Measurements from ENCODE around the gene CTBP2. TPM values are rescaled to one million over a fixed set of nuclear protein-coding genes. Genes with fewer than 3 reads are reported as not detected.
A peak's percentile ranks its signal among the peaks of the same experiment; 100 is the strongest.

The CTBP2 gene
- total RNA-seq = 120 TPM

GRCh38 chr10:125159932-125160855 lies at the start of gene CTBP2:
Gene CTBP2, minus strand, starts transcription at chr10:125160563.
- peak in 2 of 3 donors; percentile 62 to 65 for DNase-seq (ENCODE audit: low read depth in 2 of 3, low spot score in 2 of 3)

- DNase-seq (ENCODE audit: low read depth in 2 of 3, low spot score in 2 of 3) = no peak
These were observed 49.4 kb upstream of the CTBP2 start for GRCh38 chr10:125209591-125210355.

GRCh38 chr10:125208854-125209565 lies 48.6 kb upstream of the CTBP2 start:
- DNase-seq (ENCODE audit: low read depth in 2 of 3, low spot score in 2 of 3) = no peak

- DNase-seq (ENCODE audit: low read depth in 2 of 3, low spot score in 2 of 3) = no peak
These were observed 46.3 kb upstream of the CTBP2 start for GRCh38 chr10:125206623-125207022.

GRCh38 chr10:125205431-125205830 lies 45.1 kb upstream of the CTBP2 start:
- no peak for DNase-seq (ENCODE audit: low read depth in 2 of 3, low spot score in 2 of 3)

- no peak for DNase-seq (ENCODE audit: low read depth in 2 of 3, low spot score in 2 of 3)
These were observed 44.0 kb upstream of the CTBP2 start for GRCh38 chr10:125204400-125204799.

GRCh38 chr10:125203186-125203800 lies 42.9 kb upstream of the CTBP2 start:
- DNase-seq (ENCODE audit: low read depth in 2 of 3, low spot score in 2 of 3) = no peak

GRCh38 chr10:125201791-125202622 lies 41.6 kb upstream of the CTBP2 start:
- no peak for DNase-seq (ENCODE audit: low read depth in 2 of 3, low spot score in 2 of 3)

- DNase-seq (ENCODE audit: low read depth in 2 of 3, low spot score in 2 of 3) = peak in 2 of 3 donors; percentile 45 to 58
These were observed 40.8 kb upstream of the CTBP2 start for GRCh38 chr10:125201108-125201524.

- no peak for DNase-seq (ENCODE audit: low read depth in 2 of 3, low spot score in 2 of 3)
These were observed 40.0 kb upstream of the CTBP2 start for GRCh38 chr10:125200396-125200795.

GRCh38 chr10:125199270-125199669 lies 38.9 kb upstream of the CTBP2 start:
- DNase-seq (ENCODE audit: low read depth in 2 of 3, low spot score in 2 of 3) = no peak

- DNase-seq (ENCODE audit: low read depth in 2 of 3, low spot score in 2 of 3) = no peak
These were observed 34.5 kb upstream of the CTBP2 start for GRCh38 chr10:125194814-125195213.

- no peak for DNase-seq (ENCODE audit: low read depth in 2 of 3, low spot score in 2 of 3)
These were observed 33.0 kb upstream of the CTBP2 start for GRCh38 chr10:125193306-125193877.

- no peak for DNase-seq (ENCODE audit: low read depth in 2 of 3, low spot score in 2 of 3)
These were observed 32.3 kb upstream of the CTBP2 start for GRCh38 chr10:125192620-125193019.

- DNase-seq (ENCODE audit: low read depth in 2 of 3, low spot score in 2 of 3) = no peak
These were observed 31.6 kb upstream of the CTBP2 start for GRCh38 chr10:125192005-125192404.

- no peak for DNase-seq (ENCODE audit: low read depth in 2 of 3, low spot score in 2 of 3)
These were observed 30.6 kb upstream of the CTBP2 start for GRCh38 chr10:125190946-125191345.

- DNase-seq (ENCODE audit: low read depth in 2 of 3, low spot score in 2 of 3) = no peak
These were observed 30.1 kb upstream of the CTBP2 start for GRCh38 chr10:125190414-125190813.

- no peak for DNase-seq (ENCODE audit: low read depth in 2 of 3, low spot score in 2 of 3)
These were observed 28.8 kb upstream of the CTBP2 start for GRCh38 chr10:125189162-125189561.
